Measurements from ENCODE around the gene CMTM1.

- TF ChIP-seq ZFP30 (CRISPR knock-in tag; IDR thresholded peaks at IDR 0.05), result no peak
- no peak for TF ChIP-seq ZNF70 (CRISPR knock-in tag; IDR thresholded peaks at IDR 0.05)
- no peak for TF ChIP-seq PATZ1 (CRISPR knock-in tag; IDR thresholded peaks at IDR 0.05; ENCODE audit: borderline replicate concordance)
- TF ChIP-seq PPARA (CRISPR knock-in tag; IDR thresholded peaks at IDR 0.05; ENCODE audit: borderline replicate concordance), result no peak
- TF ChIP-seq CREB5 (CRISPR knock-in tag; IDR thresholded peaks at IDR 0.05; ENCODE audit: low read depth), result no peak
These were observed 23.8 kb upstream of the CMTM1 start for GRCh38 chr16:66542396-66542795.
